A549 (cell line): ENCODE data around the gene ZNF821. TPM values are rescaled to one million over a fixed set of nuclear protein-coding genes. Genes with fewer than 3 reads are reported as not detected.

Experiments used
- BHLHE40 ChIP-seq: IDR thresholded peaks from 2 replicates; pipeline ENCODE4 v1.6.1; 2012; ENCODE audit warnings: low read depth, low read length, inconsistent platforms
- CBX2 ChIP-seq: fragments of 200-600 bp; sonication (generic); IDR thresholded peaks from 2 replicates; pipeline ENCODE4 v1.6.1; 2016; ENCODE audit warnings: low read depth, mild to moderate bottlenecking, borderline replicate concordance
- CHD4 ChIP-seq: fragments of 200-600 bp; sonication (generic); IDR thresholded peaks from 2 replicates; pipeline ENCODE4 v1.6.1; 2016; ENCODE audit warnings: antibody characterized with exemption, mild to moderate bottlenecking, borderline replicate concordance
- EHMT2 ChIP-seq: fragments of 200-600 bp; sonication (generic); IDR thresholded peaks from 2 replicates; pipeline ENCODE4 v1.6.1; 2016; ENCODE audit warnings: antibody characterized with exemption, low read depth, mild to moderate bottlenecking, moderate library complexity
- EP300 ChIP-seq, 2 experiments: fragments of >200 bp; sonication (Bioruptor Twin); formaldehyde crosslinking; IDR thresholded peaks; 2 replicates in 1 of 2; 3 replicates in 1 of 2; pipeline ENCODE4 v1.6.1; 2016 to 2017
- ESRRA ChIP-seq: fragments of 150-350 bp; IDR thresholded peaks from 2 replicates; pipeline ENCODE4 v1.6.1; 2014; ENCODE audit warnings: mild to moderate bottlenecking, low read length, borderline replicate concordance
- FOSB ChIP-seq: fragments of 250-450 bp; sonication (Bioruptor Pico); IDR thresholded peaks from 2 replicates; pipeline ENCODE4 v1.5.0; 2020; ENCODE audit warnings: mild to moderate bottlenecking, moderate library complexity
- FOSL2 ChIP-seq, 2 experiments: fragments of 450-650 bp in 1 of 2; fragments of >200 bp in 1 of 2; sonication (Bioruptor Twin) in 1 of 2; formaldehyde crosslinking; IDR thresholded peaks; 2 replicates each; pipeline versions ENCODE4 v1.5.0 to v1.6.1; 2016 to 2020; ENCODE audit warnings: mild to moderate bottlenecking in 1 of 2, moderate library complexity in 1 of 2
- FOXS1 ChIP-seq: fragments of 250-450 bp; sonication (Bioruptor Pico); IDR thresholded peaks from 2 replicates; pipeline ENCODE4 v1.5.0; 2020; ENCODE audit warnings: mild to moderate bottlenecking, moderate library complexity
- GATA3 ChIP-seq: IDR thresholded peaks from 2 replicates; pipeline ENCODE4 v1.6.1; 2012; ENCODE audit warnings: borderline replicate concordance
- HDAC2 ChIP-seq: fragments of 200-600 bp; sonication (generic); IDR thresholded peaks from 2 replicates; pipeline ENCODE4 v1.6.1; 2016
- HEYL ChIP-seq: fragments of 250-450 bp; sonication (Bioruptor Pico); IDR thresholded peaks from 2 replicates; pipeline ENCODE4 v1.8.0; 2021; ENCODE audit warnings: mild to moderate bottlenecking, moderate library complexity
- HOXB13 ChIP-seq: fragments of 250-450 bp; sonication (Bioruptor Pico); IDR thresholded peaks from 2 replicates; pipeline ENCODE4 v1.5.0; 2020; ENCODE audit warnings: low read depth, mild to moderate bottlenecking, moderate library complexity
- HOXB5 ChIP-seq: fragments of 250-450 bp; sonication (Bioruptor Pico); IDR thresholded peaks from 2 replicates; pipeline ENCODE4 v1.5.0; 2020; ENCODE audit warnings: mild to moderate bottlenecking, moderate library complexity
- JUN ChIP-seq, 2 experiments: fragments of >200 bp; sonication (Bioruptor Twin); formaldehyde crosslinking; IDR thresholded peaks; 2 replicates in 1 of 2; 3 replicates in 1 of 2; pipeline ENCODE4 v1.6.1; 2016 to 2017
- JUNB ChIP-seq: fragments of >200 bp; sonication (Bioruptor Twin); formaldehyde crosslinking; IDR thresholded peaks from 2 replicates; pipeline ENCODE4 v1.6.1; 2016
- KDM1A ChIP-seq: fragments of 200-600 bp; sonication (generic); IDR thresholded peaks from 2 replicates; pipeline ENCODE4 v1.6.1; 2016; ENCODE audit warnings: low read depth, mild to moderate bottlenecking
- KDM5A ChIP-seq: fragments of 200-600 bp; sonication (generic); IDR thresholded peaks from 2 replicates; pipeline ENCODE4 v1.6.1; 2016; ENCODE audit warnings: antibody characterized with exemption, mild to moderate bottlenecking
- MAZ ChIP-seq: fragments of 150-350 bp; IDR thresholded peaks from 2 replicates; pipeline ENCODE4 v1.6.1; 2014; ENCODE audit warnings: antibody characterized with exemption, low read depth, low read length, borderline replicate concordance
- MYC ChIP-seq: IDR thresholded peaks from 2 replicates; pipeline ENCODE4 v1.6.1; 2012; ENCODE audit warnings: mild to moderate bottlenecking, inconsistent platforms, low read length, improper control_type of control experiment, borderline replicate concordance
- NFE2L2 ChIP-seq: fragments of 150-350 bp; conservative IDR thresholded peaks from 2 replicates; pipeline ENCODE4 v1.6.1; 2014; ENCODE audit warnings: low read length
- NPAS2 ChIP-seq: fragments of 250-450 bp; sonication (Bioruptor Pico); IDR thresholded peaks from 2 replicates; pipeline ENCODE4 v1.8.0; 2022; ENCODE audit warnings: mild to moderate bottlenecking, moderate library complexity, borderline replicate concordance
- PHF8 ChIP-seq: fragments of 200-600 bp; sonication (generic); IDR thresholded peaks from 2 replicates; pipeline ENCODE4 v1.6.1; 2016; ENCODE audit warnings: low read depth, mild to moderate bottlenecking, antibody characterized with exemption, moderate library complexity, borderline replicate concordance
- POLR2A ChIP-seq: IDR thresholded peaks from 2 replicates; pipeline ENCODE4 v1.6.1; 2012; ENCODE audit warnings: mild to moderate bottlenecking, low read length
- RARB ChIP-seq: fragments of 250-450 bp; sonication (Bioruptor Pico); IDR thresholded peaks from 2 replicates; pipeline ENCODE4 v1.8.0; 2021; ENCODE audit warnings: mild to moderate bottlenecking, moderate library complexity
- RCOR1 ChIP-seq: fragments of 150-350 bp; IDR thresholded peaks from 2 replicates; pipeline ENCODE4 v1.6.1; 2014; ENCODE audit warnings: antibody characterized with exemption, low read length, low read depth
- RFX5 ChIP-seq: fragments of 450-650 bp; IDR thresholded peaks from 2 replicates; pipeline ENCODE4 v1.7.1; 2014; ENCODE audit warnings: antibody characterized with exemption, mild to moderate bottlenecking, moderate library complexity
- RNF2 ChIP-seq: fragments of 200-600 bp; sonication (generic); IDR thresholded peaks from 2 replicates; pipeline ENCODE4 v1.6.1; 2016; ENCODE audit warnings: low read depth, mild to moderate bottlenecking, antibody characterized with exemption, moderate library complexity, borderline replicate concordance
- SMC3 ChIP-seq: fragments of >200 bp; sonication (Bioruptor Twin); formaldehyde crosslinking; IDR thresholded peaks from 3 replicates; pipeline ENCODE4 v1.6.1; 2018; ENCODE audit warnings: inconsistent platforms
- TFCP2L1 ChIP-seq: fragments of 250-450 bp; sonication (Bioruptor Pico); IDR thresholded peaks from 2 replicates; pipeline ENCODE4 v1.5.0; 2021; ENCODE audit warnings: mild to moderate bottlenecking
- TP53 ChIP-seq: fragments of 250-450 bp; sonication (Bioruptor Pico); IDR thresholded peaks from 2 replicates; pipeline ENCODE4 v1.5.0; 2021; ENCODE audit warnings: mild to moderate bottlenecking, moderate library complexity
- ZNF302 ChIP-seq: fragments of 250-450 bp; sonication (Bioruptor Pico); IDR thresholded peaks from 2 replicates; pipeline ENCODE4 v1.9.0; 2021; ENCODE audit warnings: inconsistent platforms, mild to moderate bottlenecking, moderate library complexity
- ZSCAN20 ChIP-seq: fragments of 250-450 bp; sonication (Bioruptor Pico); IDR thresholded peaks from 2 replicates; pipeline ENCODE4 v1.8.0; 2022; ENCODE audit warnings: mild to moderate bottlenecking, moderate library complexity
- polyA plus RNA-seq, 4 experiments: library from polyadenylated mRNA; depleted of rRNA in 3 of 4; stranded (reverse); fragments of >200 nt; fragmentation: RNase III in 1 of 4; extraction: RNeasy Plus Mini Kit Qiagen cat#74134 plus additional on column Dnase treatment in 1 of 4; gene quantifications; 2 replicates in 3 of 4; 3 replicates in 1 of 4; pipeline ENCODE4 v1.2.3, GENCODE V29; 2011 to 2017
- TF ChIP-seq, protein P1 (sequence below): fragments of 450-650 bp; IDR thresholded peaks from 2 replicates; pipeline ENCODE4 v1.6.1; 2014; ENCODE audit warnings: antibody characterized with exemption
- TF ChIP-seq, protein P2 (sequence below): fragments of 200-600 bp; sonication (generic); IDR thresholded peaks from 2 replicates; pipeline ENCODE4 v1.6.1; 2016; ENCODE audit warnings: antibody characterized with exemption, mild to moderate bottlenecking, moderate library complexity
- TF ChIP-seq, protein P3 (sequence below): fragments of 150-350 bp; IDR thresholded peaks from 2 replicates; pipeline ENCODE4 v1.6.1; 2014; ENCODE audit warnings: low read depth, mild to moderate bottlenecking, low read length
- TF ChIP-seq, protein P4 (sequence below): IDR thresholded peaks from 2 replicates; pipeline ENCODE4 v1.6.1; 2012
- TF ChIP-seq, protein P5 (sequence below): fragments of >200 bp; sonication (Bioruptor Twin); formaldehyde crosslinking; IDR thresholded peaks from 2 replicates; pipeline ENCODE4 v1.6.1; 2016

Gene ZNF821
- polyA plus RNA-seq, 2 of the 4 experiments (the other 2 are of a cell fraction), result 3.8 to 4.5 TPM

DNA sequence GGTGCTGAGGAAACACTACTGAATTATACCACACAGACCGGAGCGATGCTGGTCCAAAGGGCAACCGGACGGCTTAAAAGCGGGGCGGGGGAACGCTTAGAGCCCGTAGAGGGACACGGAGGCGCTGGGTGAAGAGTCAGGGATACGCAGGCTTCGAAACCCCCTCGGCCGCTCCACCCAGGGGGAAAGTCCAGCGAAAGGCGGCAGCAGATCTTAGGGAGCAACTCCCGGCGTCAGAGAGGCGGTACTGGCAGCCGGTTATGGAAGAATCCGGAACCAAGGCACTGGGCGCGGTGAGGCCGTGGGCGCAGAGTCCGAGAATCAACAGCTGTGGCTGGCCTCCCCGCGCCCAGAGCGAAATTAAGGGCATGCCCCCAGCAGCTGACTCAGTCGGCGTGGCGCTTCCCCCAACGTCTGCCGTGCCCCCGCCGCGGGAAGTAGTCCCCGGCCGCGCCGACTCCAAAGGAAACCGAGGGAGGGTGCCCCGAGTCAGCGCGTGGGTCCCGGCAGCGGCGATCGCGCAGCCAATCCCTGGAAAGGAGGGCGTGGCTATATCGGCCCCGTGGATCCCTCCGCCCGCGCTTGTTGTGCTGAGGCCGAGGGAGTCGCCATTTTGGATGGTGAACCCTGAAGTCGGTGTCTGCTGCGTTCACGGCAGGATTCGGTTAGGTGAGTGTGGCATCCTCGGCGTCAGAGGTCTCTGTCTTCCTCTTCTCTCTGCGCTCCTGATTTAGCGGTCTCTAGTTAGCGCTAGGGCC, 11.1 kb upstream of the ZNF821 start, which contains the start of gene IST1 (continued):
- TF ChIP-seq MYC, result 0 out of 2 replicates have a peak, but pooled peaks have one; percentile 76
- TF ChIP-seq PHF8, result no peak; the same call in none of the 2 replicates
- TF ChIP-seq MAZ, result no peak
- no peak for TF ChIP-seq HEYL (CRISPR knock-in tag)
- TF ChIP-seq CBX2, result no peak
- TF ChIP-seq, protein P1, sequence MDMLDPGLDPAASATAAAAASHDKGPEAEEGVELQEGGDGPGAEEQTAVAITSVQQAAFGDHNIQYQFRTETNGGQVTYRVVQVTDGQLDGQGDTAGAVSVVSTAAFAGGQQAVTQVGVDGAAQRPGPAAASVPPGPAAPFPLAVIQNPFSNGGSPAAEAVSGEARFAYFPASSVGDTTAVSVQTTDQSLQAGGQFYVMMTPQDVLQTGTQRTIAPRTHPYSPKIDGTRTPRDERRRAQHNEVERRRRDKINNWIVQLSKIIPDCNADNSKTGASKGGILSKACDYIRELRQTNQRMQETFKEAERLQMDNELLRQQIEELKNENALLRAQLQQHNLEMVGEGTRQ, result no peak
- TF ChIP-seq TFCP2L1, result no peak
- TF ChIP-seq ESRRA, result no peak
- TF ChIP-seq, protein P2, sequence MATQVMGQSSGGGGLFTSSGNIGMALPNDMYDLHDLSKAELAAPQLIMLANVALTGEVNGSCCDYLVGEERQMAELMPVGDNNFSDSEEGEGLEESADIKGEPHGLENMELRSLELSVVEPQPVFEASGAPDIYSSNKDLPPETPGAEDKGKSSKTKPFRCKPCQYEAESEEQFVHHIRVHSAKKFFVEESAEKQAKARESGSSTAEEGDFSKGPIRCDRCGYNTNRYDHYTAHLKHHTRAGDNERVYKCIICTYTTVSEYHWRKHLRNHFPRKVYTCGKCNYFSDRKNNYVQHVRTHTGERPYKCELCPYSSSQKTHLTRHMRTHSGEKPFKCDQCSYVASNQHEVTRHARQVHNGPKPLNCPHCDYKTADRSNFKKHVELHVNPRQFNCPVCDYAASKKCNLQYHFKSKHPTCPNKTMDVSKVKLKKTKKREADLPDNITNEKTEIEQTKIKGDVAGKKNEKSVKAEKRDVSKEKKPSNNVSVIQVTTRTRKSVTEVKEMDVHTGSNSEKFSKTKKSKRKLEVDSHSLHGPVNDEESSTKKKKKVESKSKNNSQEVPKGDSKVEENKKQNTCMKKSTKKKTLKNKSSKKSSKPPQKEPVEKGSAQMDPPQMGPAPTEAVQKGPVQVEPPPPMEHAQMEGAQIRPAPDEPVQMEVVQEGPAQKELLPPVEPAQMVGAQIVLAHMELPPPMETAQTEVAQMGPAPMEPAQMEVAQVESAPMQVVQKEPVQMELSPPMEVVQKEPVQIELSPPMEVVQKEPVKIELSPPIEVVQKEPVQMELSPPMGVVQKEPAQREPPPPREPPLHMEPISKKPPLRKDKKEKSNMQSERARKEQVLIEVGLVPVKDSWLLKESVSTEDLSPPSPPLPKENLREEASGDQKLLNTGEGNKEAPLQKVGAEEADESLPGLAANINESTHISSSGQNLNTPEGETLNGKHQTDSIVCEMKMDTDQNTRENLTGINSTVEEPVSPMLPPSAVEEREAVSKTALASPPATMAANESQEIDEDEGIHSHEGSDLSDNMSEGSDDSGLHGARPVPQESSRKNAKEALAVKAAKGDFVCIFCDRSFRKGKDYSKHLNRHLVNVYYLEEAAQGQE, result no peak
- TF ChIP-seq GATA3, result peak; percentile 50
- peak; percentile 69 for TF ChIP-seq POLR2A
- TF ChIP-seq RFX5, result peak; percentile 52
- no peak for TF ChIP-seq TP53 (CRISPR knock-in tag)
- TF ChIP-seq HDAC2, result no peak
- TF ChIP-seq RNF2, result no peak
- TF ChIP-seq EP300 (IDR thresholded peaks at IDR 0.05), result 0 out of 5 replicates have a peak, but pooled peaks of 1 of the 2 experiments have one; percentile 21
- peak; percentile 31; the same call in 1 of the 2 replicates for TF ChIP-seq FOSL2 (IDR thresholded peaks at IDR 0.05)
- TF ChIP-seq FOSL2 (CRISPR knock-in tag; IDR thresholded peaks at IDR 0.05), result peak; percentile 89
- TF ChIP-seq NPAS2 (CRISPR knock-in tag), result no peak
- TF ChIP-seq FOSB (CRISPR knock-in tag), result no peak
- TF ChIP-seq, protein P3, sequence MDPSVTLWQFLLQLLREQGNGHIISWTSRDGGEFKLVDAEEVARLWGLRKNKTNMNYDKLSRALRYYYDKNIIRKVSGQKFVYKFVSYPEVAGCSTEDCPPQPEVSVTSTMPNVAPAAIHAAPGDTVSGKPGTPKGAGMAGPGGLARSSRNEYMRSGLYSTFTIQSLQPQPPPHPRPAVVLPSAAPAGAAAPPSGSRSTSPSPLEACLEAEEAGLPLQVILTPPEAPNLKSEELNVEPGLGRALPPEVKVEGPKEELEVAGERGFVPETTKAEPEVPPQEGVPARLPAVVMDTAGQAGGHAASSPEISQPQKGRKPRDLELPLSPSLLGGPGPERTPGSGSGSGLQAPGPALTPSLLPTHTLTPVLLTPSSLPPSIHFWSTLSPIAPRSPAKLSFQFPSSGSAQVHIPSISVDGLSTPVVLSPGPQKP, result no peak
- no peak for TF ChIP-seq FOXS1 (CRISPR knock-in tag)
- TF ChIP-seq HOXB5 (CRISPR knock-in tag), result no peak
- no peak for TF ChIP-seq CHD4
- no peak for TF ChIP-seq EHMT2
- TF ChIP-seq KDM5A, result no peak
- no peak for TF ChIP-seq NFE2L2
- no peak for TF ChIP-seq RARB (CRISPR knock-in tag)
- TF ChIP-seq JUN (IDR thresholded peaks at IDR 0.05), result peak; percentile 83 to 98
- no peak for TF ChIP-seq BHLHE40
- TF ChIP-seq JUNB, result no peak
- no peak for TF ChIP-seq KDM1A
- TF ChIP-seq, protein P4, sequence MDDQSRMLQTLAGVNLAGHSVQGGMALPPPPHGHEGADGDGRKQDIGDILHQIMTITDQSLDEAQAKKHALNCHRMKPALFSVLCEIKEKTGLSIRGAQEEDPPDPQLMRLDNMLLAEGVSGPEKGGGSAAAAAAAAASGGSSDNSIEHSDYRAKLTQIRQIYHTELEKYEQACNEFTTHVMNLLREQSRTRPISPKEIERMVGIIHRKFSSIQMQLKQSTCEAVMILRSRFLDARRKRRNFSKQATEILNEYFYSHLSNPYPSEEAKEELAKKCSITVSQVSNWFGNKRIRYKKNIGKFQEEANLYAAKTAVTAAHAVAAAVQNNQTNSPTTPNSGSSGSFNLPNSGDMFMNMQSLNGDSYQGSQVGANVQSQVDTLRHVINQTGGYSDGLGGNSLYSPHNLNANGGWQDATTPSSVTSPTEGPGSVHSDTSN, result peak; percentile 91
- no peak for TF ChIP-seq HOXB13 (CRISPR knock-in tag)
- no peak for TF ChIP-seq ZNF302 (CRISPR knock-in tag)
- 0 out of 3 replicates have a peak, but pooled peaks have one; percentile 18 for TF ChIP-seq SMC3
- no peak for TF ChIP-seq ZSCAN20 (CRISPR knock-in tag)
- TF ChIP-seq, protein P5, sequence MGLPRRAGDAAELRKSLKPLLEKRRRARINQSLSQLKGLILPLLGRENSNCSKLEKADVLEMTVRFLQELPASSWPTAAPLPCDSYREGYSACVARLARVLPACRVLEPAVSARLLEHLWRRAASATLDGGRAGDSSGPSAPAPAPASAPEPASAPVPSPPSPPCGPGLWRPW, result no peak
- TF ChIP-seq RCOR1, result no peak
